KMS-11 (cell line): ENCODE measurements around the gene PPM1H.

ENCODE experiments used
- H2AFZ ChIP-seq: fragments of 200-600 bp; sonication (generic); 2 replicates; pipeline ENCODE4 v1.6.1; 2016; ENCODE audit warnings: antibody characterized with exemption, mixed run types, low read depth
- H3K27ac ChIP-seq: fragments of 200-600 bp; sonication (generic); 2 replicates; pipeline ENCODE4 v1.6.1; 2016; ENCODE audit warnings: mild to moderate bottlenecking, mixed run types
- H3K27me3 ChIP-seq: fragments of 200-600 bp; sonication (generic); 2 replicates; pipeline ENCODE4 v1.6.1; 2017; ENCODE audit warnings: mild to moderate bottlenecking, low read depth, mixed run types, moderate library complexity; ENCODE audit not compliant: insufficient read depth
- H3K36me3 ChIP-seq: fragments of 200-600 bp; sonication (generic); 2 replicates; pipeline ENCODE4 v1.6.1; 2017; ENCODE audit warnings: mild to moderate bottlenecking, mixed run types; ENCODE audit not compliant: insufficient read depth
- H3K4me1 ChIP-seq: fragments of 200-600 bp; sonication (generic); 2 replicates; pipeline ENCODE4 v1.6.1; 2016; ENCODE audit warnings: mild to moderate bottlenecking, low read depth, mixed run types; ENCODE audit not compliant: poor library complexity, severe bottlenecking
- H3K4me2 ChIP-seq: fragments of 200-600 bp; sonication (generic); 2 replicates; pipeline ENCODE4 v1.7.0; 2016; ENCODE audit warnings: mild to moderate bottlenecking, mixed run types
- H3K4me3 ChIP-seq: fragments of 200-600 bp; sonication (generic); IDR thresholded peaks from 2 replicates; pipeline ENCODE4 v1.6.1; 2017; ENCODE audit warnings: low read depth, low read length, mixed read lengths; ENCODE audit not compliant: insufficient read depth
- H3K79me2 ChIP-seq: fragments of 200-600 bp; sonication (generic); 2 replicates; pipeline ENCODE4 v1.6.1; 2016; ENCODE audit warnings: low read depth, mixed run types; ENCODE audit not compliant: insufficient read depth
- H3K9ac ChIP-seq: fragments of 200-600 bp; sonication (generic); 2 replicates; pipeline ENCODE4 v1.6.1; 2016; ENCODE audit warnings: mild to moderate bottlenecking, mixed run types
- H4K20me1 ChIP-seq: fragments of 200-600 bp; sonication (generic); 2 replicates; pipeline ENCODE4 v1.6.1; 2016; ENCODE audit warnings: mild to moderate bottlenecking, mixed run types; ENCODE audit not compliant: insufficient read depth
- CTCF ChIP-seq: fragments of 200-600 bp; sonication (generic); conservative IDR thresholded peaks from 2 replicates; pipeline ENCODE4 v1.6.1; 2017; ENCODE audit warnings: low read depth, mild to moderate bottlenecking, antibody characterized with exemption, low read length, moderate library complexity, mixed read lengths

The PPM1H gene

DNA sequence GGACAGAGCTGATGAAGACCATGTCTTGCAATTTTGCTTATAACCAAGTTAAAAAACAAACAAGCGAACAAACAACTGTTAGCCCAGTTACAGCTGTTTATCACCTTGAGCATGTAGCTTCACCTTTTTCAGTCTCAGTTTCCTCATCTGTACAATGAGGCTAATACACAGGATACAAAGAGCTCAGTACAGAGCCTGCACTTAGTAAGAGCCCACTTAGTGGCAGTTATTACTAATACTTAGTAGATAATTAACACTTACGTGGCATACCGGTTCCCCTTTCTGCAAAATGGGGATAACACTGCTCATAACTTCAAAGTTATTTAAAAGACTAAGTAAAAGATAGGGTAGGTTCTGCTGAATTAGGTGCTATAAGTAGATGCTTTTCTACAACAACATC lies 240.3 kb downstream of the PPM1H start:
- Histone ChIP-seq H3K9ac (no peak overlapping the region), H3K27ac (no peak overlapping the region), H3K36me3 (no peaks in the 10 kb centered on the region), H4K20me1 (no peaks in the 10 kb centered on the region), H3K4me1 (no peaks in the 10 kb centered on the region), H2AFZ (no peak overlapping the region), H3K79me2 (no peaks in the 10 kb centered on the region), H3K27me3 (no peaks in the 10 kb centered on the region), H3K4me3 (no peak overlapping the region), H3K4me2 (no peak overlapping the region)
- no peak for TF ChIP-seq CTCF

DNA sequence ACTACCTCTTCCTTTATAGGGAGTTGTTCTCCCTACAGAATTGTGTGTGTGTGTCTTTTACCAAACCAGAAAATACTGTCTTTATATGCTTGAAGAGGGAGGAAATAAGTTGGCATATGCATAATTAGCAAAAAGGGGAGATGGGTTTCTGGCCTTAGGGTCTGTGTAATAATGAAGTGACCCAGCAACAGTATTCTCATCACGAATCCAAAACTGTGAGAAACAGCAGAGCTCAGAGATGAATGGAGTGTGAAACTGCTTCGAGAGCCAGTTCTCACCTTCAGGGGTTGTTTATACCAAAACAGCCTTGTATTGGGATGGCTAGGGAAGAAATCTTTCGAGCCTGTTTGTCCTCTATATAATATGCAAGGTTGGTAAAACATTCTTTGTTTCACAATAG lies 240.8 kb downstream of the PPM1H start:
- Histone ChIP-seq H3K27me3 (no peaks in the 10 kb centered on the region), H2AFZ (no peak overlapping the region), H4K20me1 (no peaks in the 10 kb centered on the region)

DNA sequence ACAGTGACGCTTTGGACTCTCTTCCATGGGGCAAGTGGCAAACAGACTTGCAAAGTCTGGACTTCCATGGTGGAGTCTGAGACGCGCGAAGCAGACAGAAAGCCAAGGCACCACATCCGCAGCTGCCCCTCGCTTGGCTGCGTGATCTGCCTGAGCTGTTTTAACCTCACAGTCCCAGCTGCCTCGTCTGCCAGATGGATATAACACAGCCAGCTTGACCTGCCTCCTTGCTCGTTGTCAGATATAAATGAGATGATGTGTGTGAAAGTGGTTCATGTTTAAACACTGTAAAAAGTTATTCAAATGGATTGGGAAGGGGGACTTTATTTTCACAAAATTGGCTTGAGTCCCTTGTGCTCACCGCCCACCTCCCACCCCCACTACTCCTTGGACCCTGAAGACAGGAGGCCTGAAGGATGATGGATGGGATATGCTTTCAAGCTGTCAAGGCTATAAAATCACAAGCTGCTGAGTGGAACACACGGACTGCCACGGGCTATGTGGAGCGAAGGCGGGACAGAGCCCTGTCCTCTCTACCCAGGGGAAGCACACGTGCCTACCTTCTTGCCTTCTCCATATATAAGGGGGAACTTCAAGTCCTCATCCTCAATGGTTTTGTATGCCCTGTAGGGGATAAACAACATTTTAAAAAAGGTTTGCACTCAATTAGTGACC lies 241.4 kb downstream of the PPM1H start:
- no peak overlapping the region for H3K9ac ChIP-seq
- no peak overlapping the region for H3K4me2 ChIP-seq
- no peak for TF ChIP-seq CTCF
- H4K20me1 ChIP-seq, result no peaks in the 10 kb centered on the region
- H3K27me3 ChIP-seq, result no peaks in the 10 kb centered on the region
- H3K27ac ChIP-seq, result no peak overlapping the region
- H3K4me1 ChIP-seq, result no peaks in the 10 kb centered on the region
- no peak overlapping the region for H2AFZ ChIP-seq
- H3K79me2 ChIP-seq, result no peaks in the 10 kb centered on the region
- no peak overlapping the region for H3K4me3 ChIP-seq
- no peaks in the 10 kb centered on the region for H3K36me3 ChIP-seq

More for the DNA sequence above, 240.8 kb downstream of the PPM1H start:
- no peak overlapping the region for H3K4me3 ChIP-seq
- no peak for TF ChIP-seq CTCF
- H3K27ac ChIP-seq, result no peak overlapping the region
- H3K9ac ChIP-seq, result no peak overlapping the region
- H3K79me2 ChIP-seq, result no peaks in the 10 kb centered on the region
- no peaks in the 10 kb centered on the region for H3K36me3 ChIP-seq
- no peaks in the 10 kb centered on the region for H3K4me1 ChIP-seq
- no peak overlapping the region for H3K4me2 ChIP-seq

GRCh38 chr12:62692884-62693283 lies 242.1 kb downstream of the PPM1H start:
- Histone ChIP-seq H3K79me2 (no peaks in the 10 kb centered on the region), H2AFZ (no peak overlapping the region), H3K4me2 (no peak overlapping the region), H3K4me1 (no peaks in the 10 kb centered on the region), H3K36me3 (0 out of 2 replicates have a peak, but pooled peaks cover 2% of the 10 kb centered on the region), H3K27ac (no peak overlapping the region), H3K9ac (no peak overlapping the region), H3K4me3 (no peak overlapping the region), H4K20me1 (no peaks in the 10 kb centered on the region), H3K27me3 (no peaks in the 10 kb centered on the region)
- TF ChIP-seq CTCF, result no peak
